ENCODE results near the gene CTDSPL. TPM values are rescaled to one million over a fixed set of nuclear protein-coding genes. Genes with fewer than 3 reads are reported as not detected.

Gene CTDSPL
- total RNA-seq, 1 experiment from 2014 or later = 16.1 TPM

- in situ Hi-C loops (cut with HindIII; ENCODE audit: low pct_unique_long_range_greater_than_20kb, low sequenced_read_pairs) = no loop called here
Measured at GRCh38 chr3:37847689-37848088, 14.0 kb upstream of the CTDSPL start.

GRCh38 chr3:37849146-37849923 lies 12.3 kb upstream of the CTDSPL start:
- in situ Hi-C loops (cut with HindIII; ENCODE audit: low pct_unique_long_range_greater_than_20kb, low sequenced_read_pairs) = no loop called here
- no peak for DNase-seq (ENCODE audit: low read depth, low spot score)

More at GRCh38 chr3:37847689-37848088, 14.0 kb upstream of the CTDSPL start:
- DNase-seq (ENCODE audit: low read depth, low spot score) = no peak

- in situ Hi-C loops (cut with HindIII; ENCODE audit: low pct_unique_long_range_greater_than_20kb, low sequenced_read_pairs) = no loop called here
- no peak for DNase-seq (ENCODE audit: low read depth, low spot score)
Measured at GRCh38 chr3:37852097-37852496, 9.6 kb upstream of the CTDSPL start.

- no peak for DNase-seq (ENCODE audit: low read depth, low spot score)
- in situ Hi-C loops (cut with HindIII; ENCODE audit: low pct_unique_long_range_greater_than_20kb, low sequenced_read_pairs) = no loop called here
Measured at GRCh38 chr3:37852771-37853170, 8.9 kb upstream of the CTDSPL start.

GRCh38 chr3:37853691-37854413 lies 7.8 kb upstream of the CTDSPL start:
- in situ Hi-C loops (cut with HindIII; ENCODE audit: low pct_unique_long_range_greater_than_20kb, low sequenced_read_pairs) = no loop called here
- DNase-seq (ENCODE audit: low read depth, low spot score) = no peak

- in situ Hi-C loops (cut with HindIII; ENCODE audit: low pct_unique_long_range_greater_than_20kb, low sequenced_read_pairs) = no loop called here
Measured at GRCh38 chr3:37855363-37855970, 6.2 kb upstream of the CTDSPL start.

GRCh38 chr3:37856381-37856780 lies 5.3 kb upstream of the CTDSPL start:
- DNase-seq (ENCODE audit: low read depth, low spot score) = no peak
- in situ Hi-C loops (cut with HindIII; ENCODE audit: low pct_unique_long_range_greater_than_20kb, low sequenced_read_pairs) = no loop called here

More at GRCh38 chr3:37855363-37855970, 6.2 kb upstream of the CTDSPL start:
- DNase-seq (ENCODE audit: low read depth, low spot score) = peak; percentile 79

GRCh38 chr3:37858742-37859141 lies 2.9 kb upstream of the CTDSPL start:
- in situ Hi-C loops (cut with HindIII; ENCODE audit: low pct_unique_long_range_greater_than_20kb, low sequenced_read_pairs) = no loop called here
- DNase-seq (ENCODE audit: low read depth, low spot score) = no peak

GRCh38 chr3:37859354-37859753 lies 2.3 kb upstream of the CTDSPL start:
- in situ Hi-C loops (cut with HindIII; ENCODE audit: low pct_unique_long_range_greater_than_20kb, low sequenced_read_pairs) = no loop called here
- DNase-seq (ENCODE audit: low read depth, low spot score) = no peak

GRCh38 chr3:37859908-37860199 lies 1.8 kb upstream of the CTDSPL start:
- in situ Hi-C loops (cut with HindIII; ENCODE audit: low pct_unique_long_range_greater_than_20kb, low sequenced_read_pairs) = no loop called here
- no peak for DNase-seq (ENCODE audit: low read depth, low spot score)

- no peak for DNase-seq (ENCODE audit: low read depth, low spot score)
- in situ Hi-C loops (cut with HindIII; ENCODE audit: low pct_unique_long_range_greater_than_20kb, low sequenced_read_pairs) = no loop called here
Measured at GRCh38 chr3:37862219-37862902, 681 bp downstream of the CTDSPL start.

- in situ Hi-C loops (cut with HindIII; ENCODE audit: low pct_unique_long_range_greater_than_20kb, low sequenced_read_pairs) = no loop called here
- no peak for DNase-seq (ENCODE audit: low read depth, low spot score)
Measured at GRCh38 chr3:37862903-37863815, 1.5 kb downstream of the CTDSPL start.

GRCh38 chr3:37863949-37864822 lies 2.5 kb downstream of the CTDSPL start:
- peak; percentile 30 for DNase-seq (ENCODE audit: low read depth, low spot score)
- in situ Hi-C loops (cut with HindIII; ENCODE audit: low pct_unique_long_range_greater_than_20kb, low sequenced_read_pairs) = no loop called here

- no peak for DNase-seq (ENCODE audit: low read depth, low spot score)
- in situ Hi-C loops (cut with HindIII; ENCODE audit: low pct_unique_long_range_greater_than_20kb, low sequenced_read_pairs) = no loop called here
Measured at GRCh38 chr3:37864904-37865303, 3.2 kb downstream of the CTDSPL start.

- in situ Hi-C loops (cut with HindIII; ENCODE audit: low pct_unique_long_range_greater_than_20kb, low sequenced_read_pairs) = no loop called here
- DNase-seq (ENCODE audit: low read depth, low spot score) = no peak
Measured at GRCh38 chr3:37867144-37867543, 5.5 kb downstream of the CTDSPL start.

GRCh38 chr3:37871858-37872257 lies 10.2 kb downstream of the CTDSPL start:
- in situ Hi-C loops (cut with HindIII; ENCODE audit: low pct_unique_long_range_greater_than_20kb, low sequenced_read_pairs) = no loop called here
- no peak for DNase-seq (ENCODE audit: low read depth, low spot score)

All from SK-MEL-5 (cell line).